Effector CD4-positive, alpha-beta T cell (primary cell): ENCODE results near the gene CCDC78.

Experiments used
- DNase-seq: peaks from one replicate; pipeline ENCODE4 v3.0.0-alpha.2; 2020

The CCDC78 gene

DNA sequence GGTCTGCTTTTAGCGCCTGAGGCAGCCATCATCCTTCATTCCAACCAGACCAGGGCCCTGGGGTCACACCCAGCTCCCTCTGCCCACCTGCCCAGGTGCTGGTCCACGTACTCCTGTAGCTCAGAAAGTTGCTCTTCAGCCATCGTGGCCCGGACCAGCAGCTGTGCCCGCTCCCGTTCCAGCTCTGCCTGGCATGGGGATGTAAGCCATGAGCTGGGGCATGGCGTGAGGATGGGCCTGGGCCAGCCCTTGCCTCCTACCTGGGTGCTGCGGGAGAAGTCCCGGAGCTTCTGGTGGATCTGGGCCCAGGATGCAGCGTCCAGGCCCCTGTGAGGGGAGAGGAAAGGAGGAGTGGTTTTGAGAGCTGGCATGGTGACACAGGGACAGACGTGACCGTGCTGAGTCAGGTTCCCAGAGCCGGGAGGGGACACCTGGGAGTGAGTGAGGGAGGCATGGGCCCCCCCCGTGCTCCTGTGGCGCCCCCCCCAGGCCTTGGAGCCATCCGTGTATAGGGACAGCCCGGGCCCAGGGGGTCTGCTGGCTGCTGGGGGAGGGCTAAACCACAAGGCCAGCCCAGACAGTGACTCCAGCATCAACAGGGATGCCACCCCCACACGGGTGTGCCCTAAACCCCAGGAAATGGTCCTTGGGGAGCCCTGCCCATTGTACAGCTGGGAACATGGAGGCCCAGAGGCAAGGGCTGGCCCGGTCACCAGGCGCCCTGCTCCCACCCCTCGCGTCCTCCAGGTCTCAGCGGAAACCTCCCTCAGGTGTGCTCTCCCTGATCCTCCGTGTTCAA lies 3.2 kb downstream of the CCDC78 start:
- DNase-seq, result no peak

DNA sequence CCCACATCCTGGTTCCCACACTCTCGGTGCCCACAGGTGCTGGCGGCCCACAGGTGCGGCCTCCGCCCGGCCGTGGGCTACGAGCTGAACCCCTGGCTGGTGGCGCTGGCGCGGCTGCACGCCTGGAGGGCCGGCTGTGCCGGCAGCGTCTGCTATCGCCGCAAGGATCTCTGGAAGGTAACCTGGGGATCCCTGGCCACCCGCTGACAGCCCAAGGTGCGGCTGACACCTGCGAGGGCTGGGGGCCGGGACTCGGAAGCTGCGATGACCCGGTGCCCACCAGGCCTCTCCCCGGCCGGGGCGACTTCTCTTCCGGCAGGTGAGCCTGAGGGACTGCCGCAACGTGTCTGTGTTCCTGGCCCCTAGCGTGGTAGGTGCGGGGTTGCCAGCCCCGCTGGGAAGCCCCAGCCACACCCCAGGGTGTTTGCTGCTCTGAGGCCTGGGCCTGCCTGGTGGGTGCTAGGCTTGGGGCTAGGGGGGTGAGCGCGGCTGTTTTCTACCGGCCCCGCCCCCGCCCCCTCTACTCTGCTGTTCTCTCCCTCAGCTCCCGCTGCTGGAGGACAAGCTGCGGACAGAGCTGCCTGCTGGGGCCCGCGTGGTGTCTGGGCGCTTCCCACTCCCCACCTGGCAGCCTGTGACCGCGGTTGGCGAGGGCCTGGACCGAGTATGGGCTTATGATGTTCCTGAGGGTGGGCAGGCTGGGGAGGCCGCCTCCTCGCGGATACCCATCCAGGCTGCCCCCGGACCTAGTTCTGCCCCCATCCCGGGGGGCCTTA lies 4.3 kb downstream of the CCDC78 start:
- no peak for DNase-seq

DNA sequence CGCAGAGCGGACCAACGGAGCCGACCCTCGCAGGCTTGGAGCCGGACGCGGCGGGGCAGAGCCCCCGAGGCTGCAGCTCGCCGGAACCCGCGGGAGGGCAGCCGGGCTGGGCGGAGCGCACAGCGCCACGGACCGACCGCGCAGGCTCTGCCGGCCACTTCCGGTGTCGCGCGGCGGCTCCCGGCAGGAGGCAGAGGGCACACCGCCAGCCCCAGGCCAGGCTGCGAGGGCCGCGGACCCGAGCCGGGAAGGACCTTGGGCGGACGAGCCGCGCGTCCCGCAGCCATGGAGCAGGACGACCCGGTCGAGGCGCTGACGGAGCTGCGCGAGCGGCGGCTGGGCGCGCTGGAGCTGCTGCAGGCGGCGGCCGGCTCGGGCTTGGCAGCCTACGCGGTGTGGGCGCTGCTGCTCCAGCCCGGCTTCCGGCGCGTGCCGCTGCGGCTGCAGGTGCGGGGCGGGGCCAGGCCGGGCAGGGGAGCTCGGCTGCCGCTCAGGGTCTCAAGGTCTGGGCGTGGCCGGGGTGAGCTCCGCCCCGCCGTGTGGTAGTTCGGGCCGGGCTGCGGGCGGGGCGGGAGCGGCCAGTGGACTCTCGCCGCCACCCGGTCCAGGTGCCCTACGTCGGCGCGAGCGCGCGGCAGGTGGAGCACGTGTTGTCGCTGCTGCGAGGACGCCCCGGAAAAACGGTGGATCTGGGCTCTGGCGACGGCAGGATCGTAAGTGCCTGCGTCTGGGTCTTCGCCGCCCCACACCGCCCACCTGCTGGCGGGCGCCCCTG lies 5.1 kb downstream of the CCDC78 start, which contains the start of gene ANTKMT:
Gene ANTKMT (plus strand): TSS at position 157 of the 775 bp plus-strand sequence. CDS start 129 bp downstream, at position 286.
- DNase-seq, result peak; percentile 58

DNA sequence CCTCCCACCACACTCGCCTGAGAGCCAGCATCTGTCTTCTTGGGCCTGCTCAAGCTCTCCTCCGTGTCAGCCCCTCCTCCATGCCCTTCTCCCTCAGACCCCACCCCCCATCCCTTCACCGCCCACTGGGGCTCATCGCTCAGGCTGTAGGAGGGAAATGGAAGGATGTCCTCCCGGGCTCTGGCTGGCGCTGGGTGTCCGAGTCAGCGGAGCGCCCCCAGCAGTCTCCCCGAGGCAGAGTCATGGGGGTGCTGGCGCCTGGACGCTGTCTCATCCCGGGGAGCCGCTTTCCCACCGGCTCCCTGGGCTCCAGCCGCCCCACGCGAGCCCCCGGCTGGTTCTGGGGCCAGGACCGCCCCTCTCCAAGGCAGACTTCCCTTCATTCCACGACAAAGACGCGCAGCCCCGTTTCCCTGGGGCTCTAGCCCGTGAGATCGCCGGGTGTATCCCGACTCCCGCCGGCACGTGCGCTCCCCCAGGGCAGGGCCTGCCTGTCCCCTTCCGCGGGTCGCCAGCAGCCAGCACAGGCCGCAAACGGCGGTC lies 5.7 kb downstream of the CCDC78 start:
- DNase-seq, result no peak

DNA sequence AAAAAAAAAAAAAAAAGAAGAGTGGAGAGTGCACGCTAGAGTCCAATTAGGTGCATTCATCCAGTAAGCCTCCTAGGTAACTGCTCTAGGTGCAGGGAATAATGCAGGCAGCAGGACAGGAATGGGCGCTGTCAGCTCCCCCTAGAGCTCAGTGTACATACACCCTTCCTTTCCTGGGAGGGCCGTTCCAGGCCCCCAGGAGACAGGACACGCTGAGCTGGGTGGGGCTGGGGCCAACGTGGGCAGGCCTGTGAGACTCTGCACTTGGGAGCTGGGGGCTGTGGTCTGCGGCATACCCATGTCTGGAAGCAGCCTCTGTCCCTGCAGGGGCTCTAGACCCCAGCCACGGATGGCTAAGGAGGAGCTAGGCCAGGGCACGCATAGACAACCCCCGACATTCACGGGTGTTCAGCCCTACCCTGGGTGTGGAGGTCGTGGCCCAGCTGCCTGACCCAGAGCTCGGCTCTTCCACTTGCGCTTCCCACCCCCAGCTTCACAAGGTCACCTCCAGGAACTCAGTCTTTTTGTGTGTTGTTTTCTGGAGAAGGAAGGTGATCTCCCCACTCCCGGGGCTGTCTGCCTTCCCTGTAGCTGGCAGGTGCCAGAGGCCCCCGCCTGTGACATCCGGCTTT lies 6.3 kb downstream of the CCDC78 start:
- no peak for DNase-seq

DNA sequence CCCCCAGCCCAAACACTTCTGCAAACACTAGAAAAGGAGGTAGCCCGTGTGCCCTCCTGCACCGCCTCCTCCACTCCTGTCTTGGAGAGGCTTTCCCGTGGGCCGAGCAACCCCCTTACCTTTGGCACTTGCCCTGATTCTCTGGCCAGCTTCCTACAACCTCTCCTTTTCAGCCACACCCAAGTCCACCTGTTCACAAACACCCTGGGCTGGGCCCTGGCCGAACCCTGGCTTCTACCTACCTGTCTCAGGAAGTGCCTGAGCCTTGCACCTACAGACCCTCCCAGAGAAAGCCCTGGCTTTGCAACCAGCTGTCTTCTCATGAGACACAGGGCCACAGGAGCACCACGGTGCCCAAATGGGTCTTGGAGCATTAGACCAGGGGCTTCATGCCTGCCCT lies 7.3 kb downstream of the CCDC78 start:
- no peak for DNase-seq

DNA sequence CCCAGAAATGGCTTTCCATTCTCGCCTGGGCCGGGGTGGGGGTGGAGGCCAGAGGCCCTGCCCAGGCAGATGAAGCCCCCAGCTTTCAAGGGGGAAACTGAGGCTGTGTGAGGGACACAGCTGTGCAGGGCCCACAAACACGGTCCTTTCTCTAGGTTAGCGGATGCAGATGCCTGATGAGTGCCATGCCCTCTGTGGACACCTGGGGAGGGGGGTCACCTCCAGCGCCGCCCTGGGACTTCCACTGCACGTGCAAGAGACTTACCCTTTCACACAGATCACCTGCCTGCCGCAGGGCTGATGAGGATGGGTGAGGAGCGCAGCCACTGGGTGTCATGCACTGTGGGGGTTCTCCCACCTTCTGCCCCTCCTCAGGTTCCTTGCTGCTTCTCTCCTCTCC lies 7.9 kb downstream of the CCDC78 start:
- no peak for DNase-seq

DNA sequence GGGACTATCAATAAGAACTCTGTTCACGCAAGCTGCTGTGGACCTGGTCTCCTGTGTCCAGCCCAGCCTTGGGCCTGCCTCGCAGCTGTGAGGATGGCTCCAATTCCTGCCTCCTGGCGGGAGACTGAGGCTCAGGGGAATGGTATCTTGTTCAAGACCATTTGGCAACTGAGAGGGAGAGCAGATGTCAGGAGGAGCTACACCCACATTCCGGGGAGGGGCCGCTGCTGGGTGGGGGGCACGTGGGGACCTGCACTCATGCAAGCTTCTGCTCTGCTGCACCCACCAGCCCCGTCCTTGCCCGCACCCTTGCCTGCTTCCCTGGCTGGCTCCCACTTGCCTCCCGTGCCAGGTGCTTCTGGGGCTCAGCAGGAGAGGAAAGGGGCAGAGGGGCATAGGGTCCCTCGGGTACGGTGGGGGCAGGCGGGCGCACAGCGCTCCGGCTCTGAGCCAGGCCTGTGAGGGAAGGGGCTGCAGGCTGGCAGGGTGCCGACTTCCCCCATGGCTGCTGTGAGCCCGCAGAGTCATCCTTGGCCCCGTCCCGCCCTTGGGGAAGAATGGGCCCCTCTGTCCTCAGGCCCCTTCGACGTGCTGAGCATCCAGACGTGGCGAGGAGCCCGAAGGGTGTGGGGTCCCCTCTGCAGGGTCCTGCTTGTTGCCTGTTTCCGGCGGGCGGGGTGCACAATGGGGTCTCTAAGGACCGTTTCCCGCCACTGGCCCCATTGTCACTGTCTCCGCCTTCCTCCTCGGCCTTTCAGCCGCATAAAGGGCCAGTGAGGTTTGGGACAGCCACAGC lies 8.6 kb downstream of the CCDC78 start:
- DNase-seq, result no peak

DNA sequence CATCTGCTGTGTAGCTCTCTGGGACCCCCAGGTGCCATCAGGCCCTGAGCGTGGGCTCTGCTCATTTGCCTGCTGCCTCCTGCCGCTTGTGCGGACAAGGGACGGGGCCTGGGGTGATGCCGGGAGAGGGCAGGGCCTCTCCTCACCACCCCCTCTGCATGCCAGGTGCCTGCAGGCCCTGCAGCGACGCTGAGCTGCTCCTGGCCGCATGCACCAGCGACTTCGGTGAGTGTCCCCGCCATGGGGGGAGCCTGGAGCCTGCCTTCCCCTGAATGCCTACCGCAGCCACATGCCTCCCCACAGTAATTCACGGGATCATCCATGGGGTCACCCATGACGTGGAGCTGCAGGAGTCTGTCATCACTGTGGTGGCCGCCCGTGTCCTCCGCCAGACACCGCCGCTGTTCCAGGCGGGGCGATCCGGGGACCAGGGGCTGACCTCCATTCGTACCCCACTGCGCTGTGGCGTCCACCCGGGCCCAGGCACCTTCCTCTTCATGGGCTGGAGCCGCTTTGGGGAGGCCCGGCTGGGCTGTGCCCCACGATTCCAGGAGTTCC lies 9.4 kb downstream of the CCDC78 start:
- no peak for DNase-seq

DNA sequence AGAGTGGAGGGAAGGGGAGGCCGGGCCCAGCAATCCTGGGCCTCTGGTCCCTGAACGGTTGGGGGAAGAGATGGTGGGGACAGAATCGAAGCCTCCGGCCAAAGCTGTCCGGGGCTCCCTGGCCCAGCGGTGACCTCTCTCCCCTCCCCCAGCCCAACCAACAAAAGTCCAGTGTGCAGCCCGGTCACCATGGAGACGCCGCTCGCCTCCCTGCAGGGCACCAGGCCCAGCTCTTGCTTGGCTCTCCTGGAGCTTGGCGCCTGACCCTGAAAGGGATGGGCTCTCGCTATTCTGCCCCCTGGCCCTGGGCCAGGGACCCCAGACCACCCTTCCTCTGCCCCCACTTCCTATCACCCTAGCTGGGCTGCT lies 10.1 kb downstream of the CCDC78 start:
- DNase-seq, result no peak

DNA sequence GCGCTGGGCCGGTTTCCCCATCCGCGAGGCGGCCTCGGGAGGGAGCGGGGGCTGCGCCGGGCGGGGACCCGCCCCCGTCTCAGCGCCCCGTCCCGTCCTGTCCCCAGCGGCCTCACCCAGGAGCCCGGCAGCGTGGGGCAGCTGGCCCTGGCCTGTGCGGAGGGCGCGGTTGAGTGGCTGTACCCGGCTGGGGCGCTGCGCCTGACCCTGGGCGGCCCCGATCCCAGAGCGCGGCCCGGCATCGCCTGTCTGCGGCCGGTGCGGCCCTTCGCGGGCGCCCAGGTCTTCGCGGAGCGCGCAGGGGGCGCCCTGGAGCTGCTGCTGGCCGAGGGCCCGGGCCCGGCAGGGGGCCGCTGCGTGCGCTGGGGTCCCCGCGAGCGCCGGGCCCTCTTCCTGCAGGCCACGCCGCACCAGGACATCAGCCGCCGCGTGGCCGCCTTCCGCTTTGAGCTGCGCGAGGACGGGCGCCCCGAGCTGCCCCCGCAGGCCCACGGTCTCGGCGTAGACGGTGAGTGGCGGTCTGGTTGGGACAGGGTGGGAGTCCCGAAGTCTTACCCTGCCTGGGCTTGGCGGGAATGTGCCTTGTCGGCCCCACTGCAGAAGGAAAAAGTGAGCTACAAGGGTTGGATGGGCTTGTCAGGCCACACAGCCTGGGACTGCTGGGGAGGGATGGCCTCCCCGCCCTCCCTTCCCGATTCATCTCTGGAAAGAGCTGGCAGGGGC lies 10.6 kb downstream of the CCDC78 start:
- DNase-seq, result no peak

DNA sequence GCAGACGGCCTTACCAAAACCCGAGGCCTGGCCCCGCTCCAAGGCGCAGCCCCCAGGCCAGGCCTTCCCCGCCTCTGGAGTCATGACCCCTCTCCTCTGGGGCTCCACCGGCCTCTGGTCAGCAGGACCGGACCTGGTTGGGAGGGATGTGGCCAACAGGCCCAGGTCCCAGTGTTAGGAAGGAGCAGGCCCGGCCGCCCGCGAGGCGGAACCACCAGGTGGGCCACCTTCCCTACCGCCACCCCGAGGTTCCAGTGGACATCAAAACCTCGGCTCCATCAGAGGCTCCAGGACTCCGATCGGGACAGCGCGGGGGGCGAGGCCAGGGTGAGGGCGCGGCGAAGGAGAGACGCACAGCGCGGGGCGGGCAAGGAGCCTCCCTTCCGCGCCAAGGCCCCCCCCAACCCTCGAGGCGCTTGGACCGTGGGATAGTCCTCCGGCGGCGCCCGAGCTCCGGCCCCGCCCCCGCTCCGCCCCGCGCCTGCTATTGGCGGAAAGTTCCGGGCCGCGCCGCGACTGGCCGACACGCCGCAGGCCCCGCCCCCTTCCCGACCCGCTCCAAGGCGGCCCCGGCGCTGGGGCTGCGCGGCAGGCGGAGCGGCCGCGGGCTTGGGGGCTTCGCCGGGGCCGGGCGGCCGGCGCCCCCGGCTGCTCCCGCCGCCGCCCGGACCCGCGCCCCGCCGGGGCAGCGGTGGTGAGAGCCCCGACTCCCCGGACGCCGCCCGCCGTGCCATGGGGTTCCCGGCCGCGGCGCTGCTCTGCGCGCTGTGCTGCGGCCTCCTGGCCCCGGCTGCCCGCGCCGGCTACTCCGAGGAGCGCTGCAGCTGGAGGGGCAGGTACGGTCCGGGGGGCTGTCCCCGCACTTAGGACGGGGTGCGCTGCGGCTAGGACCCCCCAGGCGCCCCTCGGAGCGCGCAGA lies 11.4 kb downstream of the CCDC78 start, which contains the start of gene METRN:
Gene METRN (plus strand): TSS at position 561 of the 919 bp plus-strand sequence. CDS start 172 bp downstream, at position 733.
- DNase-seq, result peak; percentile 83

DNA sequence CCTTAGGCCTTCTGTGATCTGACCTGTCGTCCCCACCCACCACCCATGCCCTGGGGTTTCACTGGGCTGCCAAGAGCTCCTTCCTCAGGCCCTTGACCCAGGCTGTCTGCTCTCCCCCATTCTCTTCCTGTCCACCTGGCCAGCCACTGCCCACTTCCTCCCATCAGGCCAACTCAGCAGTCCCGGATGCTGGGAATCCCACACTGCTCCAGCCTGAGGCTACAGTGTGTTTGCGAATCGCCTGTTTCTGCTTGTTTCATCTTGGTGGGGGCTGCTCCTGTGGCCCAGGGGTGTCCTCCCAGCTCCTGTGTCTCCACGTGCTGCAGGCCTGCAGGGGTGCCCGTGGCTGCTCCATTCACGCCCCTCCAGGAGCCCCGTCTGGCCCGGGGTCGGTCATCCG lies 12.2 kb downstream of the CCDC78 start:
- no peak for DNase-seq

DNA sequence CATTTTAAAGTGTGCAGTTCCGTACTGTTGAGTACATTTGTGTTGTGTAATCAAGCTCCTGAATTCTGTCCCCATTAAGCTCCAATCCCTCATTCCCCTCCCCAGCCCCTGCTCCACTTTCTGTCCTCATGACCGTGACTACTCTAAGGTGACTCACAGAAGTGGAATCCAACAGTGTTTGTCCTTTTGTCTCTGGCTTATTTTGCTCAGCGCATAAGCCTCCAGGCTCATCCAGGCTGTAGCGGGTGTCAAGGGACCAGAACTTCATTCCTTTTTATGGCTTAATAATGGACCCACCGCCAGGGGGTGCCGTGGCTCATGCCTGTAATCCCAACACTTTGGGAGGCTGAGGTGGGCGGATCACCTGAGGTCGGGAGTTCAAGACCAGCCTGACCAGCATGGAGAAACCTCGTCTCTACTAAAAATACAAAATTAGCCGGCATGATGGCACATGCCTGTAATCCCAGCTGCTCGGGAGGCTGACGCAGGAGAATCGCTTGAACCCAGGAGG lies 13.4 kb downstream of the CCDC78 start:
- peak; percentile 38 for DNase-seq

DNA sequence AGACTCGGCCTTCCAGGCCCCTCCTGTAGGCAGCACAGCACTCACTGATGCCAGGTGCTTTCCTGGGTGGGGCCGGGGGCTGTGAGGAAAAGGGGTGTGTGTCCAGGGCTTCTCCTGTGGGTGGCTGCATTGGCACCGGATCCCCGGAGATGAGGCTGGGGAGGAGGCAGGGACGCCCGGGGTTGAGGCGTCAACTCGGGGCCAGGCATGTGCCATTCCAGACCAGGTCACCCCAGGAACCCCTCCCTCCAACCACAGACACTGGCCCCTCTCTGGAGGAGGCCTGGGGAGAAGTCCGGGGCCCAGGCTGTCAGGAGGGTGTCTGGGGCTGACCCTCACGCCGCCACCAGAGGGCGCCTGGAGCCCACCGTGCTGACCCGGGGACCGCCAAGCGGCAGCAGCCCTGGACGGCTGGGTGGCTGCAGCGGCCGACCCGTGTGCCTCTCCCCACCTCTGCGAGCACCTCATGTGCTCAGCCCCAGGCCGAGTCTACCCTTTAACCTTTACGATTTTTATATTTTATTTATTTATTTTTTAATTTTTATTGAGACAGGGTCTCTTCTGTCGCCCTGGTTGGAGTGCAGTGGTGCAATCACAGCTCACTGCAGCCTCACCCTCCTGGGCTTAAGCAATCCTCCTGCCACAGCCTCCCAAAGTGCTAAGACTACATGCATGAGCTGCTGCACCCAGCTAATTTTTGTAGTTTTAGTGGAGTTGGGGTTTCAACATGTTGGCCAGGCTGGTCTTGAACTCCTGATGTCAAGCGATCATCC lies 14.5 kb downstream of the CCDC78 start:
- DNase-seq, result peak; percentile 78

DNA sequence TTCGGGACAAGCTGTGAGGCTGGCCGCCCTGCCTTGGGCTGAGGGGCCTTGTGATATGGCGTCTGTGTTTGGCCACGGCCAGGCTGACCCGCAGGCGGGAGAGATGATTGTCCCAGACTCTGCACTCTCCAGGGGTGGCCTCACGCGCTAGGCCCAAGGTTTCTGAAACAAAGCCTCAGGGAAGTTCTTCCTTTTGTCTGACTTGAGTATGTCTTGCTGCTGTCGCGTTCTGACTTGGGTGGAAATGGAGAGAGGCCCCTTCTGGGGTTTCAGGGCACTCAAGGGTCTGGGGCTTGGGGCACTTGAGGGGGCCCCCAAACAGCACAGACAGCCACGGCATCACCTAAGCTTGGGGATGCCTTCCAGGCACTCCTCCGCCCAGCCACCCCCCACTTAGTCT lies 15.2 kb downstream of the CCDC78 start:
- DNase-seq, result no peak

DNA sequence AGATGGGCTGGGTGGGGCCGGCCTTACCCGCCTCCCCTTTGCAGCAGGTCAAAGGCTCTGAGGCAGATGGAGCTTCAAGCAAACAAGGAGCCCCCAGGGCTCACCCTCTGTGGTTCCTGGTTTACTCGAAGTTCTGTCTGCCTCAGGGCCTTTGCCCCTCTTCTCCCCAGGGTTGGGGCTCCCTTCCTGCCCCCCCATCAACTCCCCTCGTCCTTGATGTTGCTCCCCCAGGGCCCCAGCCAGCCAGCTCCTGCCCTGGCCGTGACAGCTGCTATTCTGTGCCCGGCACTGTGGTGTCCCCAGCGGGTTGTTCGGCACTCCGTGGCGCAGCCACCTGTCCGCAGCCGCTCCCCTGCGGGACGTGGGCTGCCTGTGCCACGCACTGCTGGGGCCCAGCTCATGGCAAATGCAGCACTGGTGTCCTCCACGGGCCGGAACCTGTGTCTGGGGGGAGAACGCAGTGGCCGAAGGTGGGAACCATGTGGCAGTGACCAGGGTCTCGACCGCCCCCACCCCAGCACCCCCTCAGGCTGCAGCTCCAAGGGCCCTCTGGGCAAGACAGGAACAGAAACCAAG lies 15.7 kb downstream of the CCDC78 start:
- no peak for DNase-seq
